Erythroblast (primary cell): ENCODE data around the gene SPATS2.

Experiments
- DNase-seq, 2 experiments: peaks; one replicate each; lab custom pipeline; 2025; lab: John Stamatoyannopoulos, UW
- GATA1 ChIP-seq: IDR thresholded peaks from 2 replicates; pipeline ENCODE4 v1.6.1; 2011; ENCODE audit warnings: low read depth, mild to moderate bottlenecking, control low read depth, low read length, moderate library complexity
- POLR2A ChIP-seq: IDR thresholded peaks from 2 replicates; pipeline ENCODE4 v1.6.1; 2011; ENCODE audit warnings: mild to moderate bottlenecking, low read length

Gene SPATS2

GRCh38 chr12:49340095-49340870 is 27.0 kb upstream of the SPATS2 start:
- TF ChIP-seq GATA1 (no peak), POLR2A (no peak)
- DNase-seq: no peak

DNA sequence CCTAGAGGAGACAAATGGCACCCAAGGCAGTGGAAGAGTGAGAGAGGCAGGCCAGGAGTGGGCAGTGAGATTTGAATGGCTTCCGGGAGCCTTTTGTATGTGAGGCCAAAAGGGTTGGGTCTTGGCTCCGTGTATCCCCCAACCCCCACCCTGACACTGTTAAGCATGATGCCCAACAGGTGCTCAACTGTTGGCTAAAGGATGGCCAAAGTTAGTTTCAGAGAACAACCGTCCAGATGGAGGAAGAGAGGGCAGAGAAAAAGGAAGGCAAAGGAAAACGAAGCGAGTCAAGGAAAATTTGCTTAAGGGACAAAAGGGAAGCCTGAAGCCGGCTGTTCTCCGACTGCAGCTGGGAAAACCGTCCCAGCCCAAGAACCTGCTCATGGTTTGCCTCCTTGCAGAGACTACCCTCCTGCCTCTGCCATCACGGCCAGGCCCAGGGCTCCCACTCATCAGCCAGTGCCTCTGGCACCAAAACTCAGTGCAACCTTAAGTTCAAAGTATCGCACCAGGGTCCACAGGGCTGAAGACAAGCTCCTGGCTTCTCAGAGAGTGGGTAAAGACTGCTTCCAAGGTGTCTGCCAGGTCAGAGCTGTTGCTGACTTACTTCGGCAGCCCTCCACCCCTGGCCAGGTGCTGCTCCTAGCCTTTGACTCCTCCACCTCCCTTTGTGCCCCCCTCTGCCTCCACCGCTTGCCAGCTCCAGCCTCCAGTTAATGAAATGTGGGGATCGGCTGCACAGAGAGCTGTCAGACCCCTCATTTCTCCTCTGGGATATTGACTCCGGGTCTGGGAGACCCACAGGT is 26.1 kb upstream of the SPATS2 start:
- TF ChIP-seq GATA1 (no peak), POLR2A (no peak)
- peak in 1 of 2 experiments; percentile 12 for DNase-seq

- no peak for DNase-seq
- no peak for TF ChIP-seq GATA1
Measured at GRCh38 chr12:49341777-49342065, 25.5 kb upstream of the SPATS2 start.

- TF ChIP-seq GATA1: no peak
- TF ChIP-seq POLR2A: no peak
- peak; percentile 86 to 90 for DNase-seq
Measured at GRCh38 chr12:49342066-49342913, 25.0 kb upstream of the SPATS2 start.

DNA sequence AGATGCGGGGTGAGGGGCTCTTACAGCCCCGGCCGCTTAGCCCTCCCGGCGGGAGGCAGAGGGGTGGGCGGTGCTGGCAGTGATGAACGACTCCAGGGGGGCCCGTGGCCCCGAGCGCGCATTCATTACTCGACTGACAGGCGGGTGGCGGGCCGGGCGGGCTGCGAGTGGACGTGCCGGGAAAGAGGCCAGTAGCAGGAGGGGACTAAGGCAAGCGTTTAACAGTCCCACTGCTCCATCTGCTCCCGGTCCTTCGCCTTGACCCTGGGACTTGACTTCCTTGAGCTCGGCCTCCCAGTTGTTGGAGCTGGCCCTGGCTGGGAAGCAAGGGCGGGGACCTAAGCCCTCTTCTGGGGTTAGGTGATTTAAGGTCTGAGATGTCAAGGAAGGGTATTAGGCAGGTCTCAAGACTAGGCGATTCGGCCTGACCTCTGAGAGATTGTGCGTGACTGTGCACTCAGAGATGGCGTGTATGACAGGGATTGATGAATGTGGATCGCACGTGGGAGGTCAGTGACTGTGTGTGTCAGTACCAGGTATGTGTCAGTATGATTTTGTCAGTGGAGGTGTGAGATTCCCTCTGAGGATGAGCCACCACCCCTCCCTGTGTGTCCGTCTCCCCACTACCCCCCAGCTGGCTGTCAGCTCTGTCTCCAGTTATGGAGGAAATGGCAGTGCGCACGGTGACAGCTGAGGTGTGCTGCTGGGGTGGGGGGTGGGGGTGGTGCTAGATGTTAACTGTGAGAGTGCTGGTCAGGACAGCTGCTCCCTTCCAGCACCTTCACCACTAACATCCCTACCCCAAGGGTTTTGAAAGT is 24.1 kb upstream of the SPATS2 start:
- DNase-seq: peak in 1 of 2 experiments; percentile 15
- TF ChIP-seq GATA1: no peak
- no peak for TF ChIP-seq POLR2A

DNA sequence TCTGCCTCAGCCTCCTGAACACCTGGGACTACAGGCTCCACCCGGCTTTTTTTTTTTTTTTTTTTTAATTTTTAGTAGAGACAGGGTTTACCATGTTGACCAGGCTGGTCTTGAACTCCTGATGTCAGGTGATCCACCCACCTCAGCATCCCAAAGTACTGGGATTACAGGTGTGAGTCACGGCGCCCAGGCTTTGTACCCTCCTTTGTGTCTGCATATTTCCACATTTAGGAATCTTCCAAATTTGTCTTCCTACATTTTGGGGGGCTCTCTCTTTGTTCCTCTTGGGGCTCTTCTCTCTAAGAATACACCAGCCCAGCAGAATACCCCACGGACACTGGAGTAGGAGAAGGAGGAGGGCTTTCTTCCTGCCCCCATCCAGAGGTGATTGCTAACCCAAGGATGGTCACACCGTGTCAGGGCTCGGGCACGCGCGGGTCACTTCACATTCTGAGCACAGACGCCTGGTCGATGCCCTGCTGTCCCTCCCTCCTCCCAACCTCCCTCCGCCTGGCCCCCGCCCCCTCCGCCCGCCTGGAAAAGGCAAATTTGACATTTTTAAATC is 22.7 kb upstream of the SPATS2 start:
- DNase-seq: no peak
- TF ChIP-seq POLR2A (no peak), GATA1 (no peak)

DNA sequence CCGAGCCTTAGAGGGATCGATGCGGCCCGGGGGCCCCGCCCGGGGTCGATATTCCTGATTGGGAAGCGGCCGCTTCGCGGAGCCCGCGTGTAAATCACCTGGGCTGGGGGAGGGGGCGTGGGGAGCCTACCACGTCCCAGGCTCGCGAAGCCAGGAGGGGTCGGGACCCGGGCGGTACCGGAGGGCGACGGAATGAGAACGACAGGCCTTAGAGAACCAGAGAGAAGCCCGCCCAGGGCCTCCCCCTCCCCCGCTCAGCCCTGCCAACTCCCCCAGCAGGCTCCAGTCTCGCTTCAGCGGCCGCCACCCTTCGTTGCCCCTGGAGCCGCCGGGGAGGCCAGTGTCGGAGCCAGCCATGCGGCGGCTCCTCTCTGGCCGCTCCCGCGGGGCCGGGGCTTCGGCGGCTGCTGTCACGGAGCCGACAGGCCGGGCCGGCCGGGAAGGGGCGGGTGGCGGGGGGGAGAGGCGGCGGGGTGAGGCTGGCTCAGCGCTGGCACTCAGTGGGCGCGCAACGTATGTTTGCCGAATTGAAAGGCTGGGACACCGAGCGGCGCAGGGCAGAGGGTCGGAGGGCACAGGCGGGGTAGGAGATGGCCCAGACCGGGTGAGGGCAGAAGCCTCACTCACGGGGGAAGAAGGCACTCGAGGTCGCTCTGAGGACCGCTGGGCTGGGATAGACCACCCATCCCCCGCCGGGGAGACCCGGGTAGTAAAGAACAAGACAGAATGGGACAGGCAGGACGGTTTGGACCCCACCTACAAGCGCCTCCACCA is 22.0 kb upstream of the SPATS2 start:
- TF ChIP-seq POLR2A (no peak), GATA1 (no peak)
- DNase-seq: no peak

DNA sequence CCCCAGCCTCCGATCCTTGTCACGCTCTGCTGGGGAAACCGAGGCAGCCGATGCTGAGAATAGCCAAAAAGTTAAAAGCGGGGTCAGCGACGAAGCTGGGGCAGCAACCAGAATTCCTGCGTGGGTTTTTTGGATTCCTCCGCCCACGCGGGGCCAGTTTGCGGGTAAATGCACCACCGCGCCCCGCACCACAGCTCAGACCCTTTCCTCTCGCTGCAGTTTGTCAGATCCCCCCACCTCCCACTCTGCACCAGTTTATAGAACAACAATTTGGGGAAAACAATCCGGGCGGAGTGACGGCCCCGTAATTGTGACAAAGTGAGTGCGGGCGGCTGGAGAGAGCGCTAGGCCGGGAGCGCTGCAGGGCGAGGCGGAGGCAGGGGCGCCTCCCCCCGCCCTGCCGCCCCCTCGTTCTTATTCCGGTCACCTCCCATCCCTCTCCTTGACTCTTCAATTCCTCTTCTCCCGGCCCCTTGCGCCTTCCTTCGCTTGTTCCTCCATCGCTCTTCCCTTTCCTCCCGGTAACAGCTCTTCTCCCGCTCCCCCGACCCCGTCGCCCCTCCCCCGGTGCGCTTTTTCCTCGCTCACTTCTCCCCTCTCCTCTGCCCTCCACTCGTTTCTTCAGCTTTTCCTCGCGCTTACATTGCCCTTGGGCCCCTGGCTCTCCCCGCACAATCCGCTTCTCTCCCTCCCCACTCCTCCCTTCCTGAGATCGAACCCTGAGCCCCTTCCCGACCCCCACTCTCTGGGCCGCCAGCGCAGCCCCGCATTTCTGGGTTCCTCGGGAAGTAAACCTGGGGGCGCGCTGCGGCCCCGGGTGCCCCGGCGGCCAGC is 21.2 kb upstream of the SPATS2 start:
- DNase-seq: no peak
- TF ChIP-seq POLR2A: no peak
- no peak for TF ChIP-seq GATA1

GRCh38 chr12:49346659-49347310 is 20.5 kb upstream of the SPATS2 start, which contains the start of gene DNAJC22:
DNAJC22 (plus strand) TSS chr12:49346888; CDS start chr12:49348873, 1,985 bp downstream.
- TF ChIP-seq POLR2A: no peak
- TF ChIP-seq GATA1: no peak

GRCh38 chr12:49347311-49348193 is 19.7 kb upstream of the SPATS2 start:
- no peak for TF ChIP-seq POLR2A
- TF ChIP-seq GATA1: no peak
- peak; percentile 63 to 79 for DNase-seq

More at GRCh38 chr12:49346659-49347310, 20.5 kb upstream of the SPATS2 start, which contains the start of gene DNAJC22:
- peak; percentile 33 to 41 for DNase-seq
